IMR-90 (cell line): ENCODE results near the gene N4BP2. TPM values are rescaled to one million over a fixed set of nuclear protein-coding genes. Genes with fewer than 3 reads are reported as not detected.
"Not testable (repeated sequence)": the region's sequence is repeated elsewhere in the genome, so short reads cannot be mapped to it uniquely, and the experiment has no call there.

Experiments used
- ATAC-seq: fragments of 200-7000 bp; cut with Tn5 transposase; 2 replicates; pipeline ENCODE4 v1.9.1; 2020; ENCODE audit warnings: low read depth, mild to moderate bottlenecking, moderate library complexity
- BruUV-seq: library from RNA; stranded (reverse); fragments of 400-500 nt; replicated peaks from 2 replicates; lab custom pipeline; 2021; lab: Mats Ljungman, UMichigan
- CTCF ChIA-PET: fragments of 300-600 bp; formaldehyde crosslinking; extraction: SDS; loops from one replicate; lab custom pipeline; 2021; ENCODE audit warnings: antibody characterized with exemption; lab: Yijun Ruan, JAX
- POLR2A ChIA-PET: fragments of 300-600 bp; sonication (Branson Sonifier 250); formaldehyde crosslinking; loops from one replicate; lab custom pipeline; 2022; ENCODE audit warnings: antibody characterized with exemption; ENCODE audit not compliant: unreplicated experiment; lab: Charles Lee
- DNase-seq: peaks from one replicate; pipeline ENCODE4 v3.0.0; 2013
- H2AFZ ChIP-seq: replicated peaks from 2 replicates; pipeline ENCODE3; 2013; ENCODE audit warnings: low read length, mild to moderate bottlenecking; ENCODE audit not compliant: poor library complexity
- H2AK5ac ChIP-seq: 2 replicates; pipeline ENCODE4 v1.6.1; 2013; ENCODE audit warnings: low read depth, low read length, inconsistent platforms
- H2AK9ac ChIP-seq: replicated peaks from 2 replicates; pipeline ENCODE3; 2013; ENCODE audit warnings: mild to moderate bottlenecking, low read depth, low read length, moderate library complexity; ENCODE audit not compliant: poor library complexity
- H2BK120ac ChIP-seq: 2 replicates; pipeline ENCODE4 v1.6.1; 2013; ENCODE audit warnings: low read depth, low read length, inconsistent platforms
- H2BK15ac ChIP-seq: 3 replicates; pipeline ENCODE4 v1.6.1; 2013; ENCODE audit warnings: low read depth, low read length, inconsistent platforms
- H2BK20ac ChIP-seq: 2 replicates; pipeline ENCODE4 v1.6.1; 2013; ENCODE audit warnings: low read depth, mild to moderate bottlenecking, inconsistent platforms, low read length, moderate library complexity
- H2BK5ac ChIP-seq: 2 replicates; pipeline ENCODE4 v1.6.1; 2013; ENCODE audit warnings: mild to moderate bottlenecking, low read depth, low read length, inconsistent platforms; ENCODE audit not compliant: poor library complexity, severe bottlenecking
- H3K14ac ChIP-seq: replicated peaks from 2 replicates; pipeline ENCODE4 v1.6.1; 2013; ENCODE audit warnings: low read depth, low read length, inconsistent platforms
- H3K18ac ChIP-seq: 2 replicates; pipeline ENCODE4 v1.6.1; 2013; ENCODE audit warnings: low read depth, low read length, control low read depth
- H3K23ac ChIP-seq: 2 replicates; pipeline ENCODE4 v1.6.1; 2013; ENCODE audit warnings: low read depth, low read length, inconsistent platforms
- H3K27ac ChIP-seq: 2 replicates; pipeline ENCODE4 v1.5.1; 2013; ENCODE audit warnings: mild to moderate bottlenecking, control low read depth, low read length; ENCODE audit not compliant: insufficient read depth
- H3K27me3 ChIP-seq: 2 replicates; pipeline ENCODE4 v1.6.1; 2013; ENCODE audit warnings: low read length; ENCODE audit not compliant: control insufficient read depth, insufficient read depth
- H3K36me3 ChIP-seq: 2 replicates; pipeline ENCODE4 v1.6.1; 2013; ENCODE audit warnings: low read length, mixed read lengths; ENCODE audit not compliant: control insufficient read depth, insufficient read depth
- H3K4ac ChIP-seq: 2 replicates; pipeline ENCODE4 v1.6.1; 2013; ENCODE audit warnings: low read depth, low read length, inconsistent platforms
- H3K4me1 ChIP-seq: 2 replicates; pipeline ENCODE4 v1.6.1; 2013; ENCODE audit warnings: low read length, mixed read lengths; ENCODE audit not compliant: control insufficient read depth, insufficient read depth
- H3K4me2 ChIP-seq: 2 replicates; pipeline ENCODE4 v1.6.1; 2013; ENCODE audit warnings: low read depth, mild to moderate bottlenecking, control low read depth, low read length, moderate library complexity
- H3K4me3 ChIP-seq: 2 replicates; pipeline ENCODE4 v1.5.1; 2013; ENCODE audit warnings: low read depth, mild to moderate bottlenecking, control low read depth, low read length, moderate library complexity; ENCODE audit not compliant: insufficient read depth
- H3K56ac ChIP-seq: 2 replicates; pipeline ENCODE4 v1.6.1; 2013; ENCODE audit warnings: low read length, inconsistent platforms; ENCODE audit not compliant: insufficient read depth; ENCODE audit errors: extremely low read depth
- H3K79me1 ChIP-seq, 2 experiments: 2 replicates each; pipeline ENCODE4 v1.6.1; 2013; ENCODE audit warnings: low read length in 2 of 2, inconsistent platforms in 1 of 2, low read depth in 1 of 2
- H3K9ac ChIP-seq: 2 replicates; pipeline ENCODE4 v1.6.1; 2013; ENCODE audit warnings: low read depth, low read length, control low read depth
- H3K9me1 ChIP-seq: 2 replicates; pipeline ENCODE4 v1.6.1; 2013; ENCODE audit warnings: low read length, inconsistent platforms; ENCODE audit not compliant: insufficient read depth
- H3K9me3 ChIP-seq: 2 replicates; pipeline ENCODE4 v1.6.1; 2013; ENCODE audit warnings: low read length; ENCODE audit not compliant: control insufficient read depth, insufficient read depth
- H4K20me1 ChIP-seq: 2 replicates; pipeline ENCODE4 v1.6.1; 2013; ENCODE audit warnings: low read length, inconsistent platforms; ENCODE audit not compliant: insufficient read depth
- H4K5ac ChIP-seq: 2 replicates; pipeline ENCODE4 v1.6.1; 2013; ENCODE audit warnings: mild to moderate bottlenecking, low read depth, low read length, control low read depth
- H4K8ac ChIP-seq, 2 experiments: 2 replicates each; pipeline ENCODE4 v1.6.1; 2013; ENCODE audit warnings: low read depth in 2 of 2, low read length in 2 of 2, control low read depth in 1 of 2, inconsistent platforms in 1 of 2
- H4K91ac ChIP-seq: 2 replicates; pipeline ENCODE4 v1.6.1; 2013; ENCODE audit warnings: low read depth, low read length, inconsistent platforms; ENCODE audit not compliant: insufficient read depth
- MXI1 ChIP-seq: IDR thresholded peaks from 2 replicates; pipeline ENCODE4 v1.6.1; 2012; ENCODE audit warnings: low read depth, mild to moderate bottlenecking, low read length, moderate library complexity, borderline replicate concordance
- USF2 ChIP-seq: fragments of 150-350 bp; IDR thresholded peaks from 2 replicates; pipeline ENCODE4 v1.6.1; 2017; ENCODE audit warnings: mild to moderate bottlenecking, antibody characterized with exemption, low read length, low read depth
- WGBS, 2 experiments: methylation state at CpG; one replicate each; pipeline versions ENCODE4 v1.1.5 to v1.1.7; 2013; ENCODE audit warnings: missing lambda C conversion rate in 2 of 2; ENCODE audit not compliant: insufficient read length in 1 of 2; ENCODE audit errors: extremely low coverage in 2 of 2; 5-methylcytosine and 5-hydroxymethylcytosine counted together
- dilution Hi-C: fragments of 300-500 bp; cut with HindIII; formaldehyde crosslinking; loops from one replicate; pipeline ENCODE4 v1.14.3; 2018; ENCODE audit warnings: low sequenced_read_pairs; ENCODE audit not compliant: unreplicated experiment
- in situ Hi-C: fragments of 300-500 bp; cut with MboI; formaldehyde crosslinking; loops from 3 replicates; pipeline ENCODE4 v1.14.3; 2019; ENCODE audit warnings: low sequenced_read_pairs, inconsistent platforms, mixed read lengths
- intact Hi-C: fragments of 100-400 bp; cut with micrococcal nuclease; formaldehyde crosslinking; loops from 2 replicates; pipeline ENCODE4 v1.10.0; 2022
- polyA plus RNA-seq, 3 experiments: library from polyadenylated mRNA; depleted of rRNA; stranded (reverse); fragments of >200 nt; gene quantifications; 2 replicates each; pipeline ENCODE4 v1.2.3, GENCODE V29; 2012; ENCODE audit warnings: low replicate concordance in 1 of 3
- total RNA-seq: library from RNA; depleted of rRNA; stranded (reverse); fragments of >200 nt; gene quantifications from 2 replicates; pipeline ENCODE4 v1.2.3, GENCODE V29; 2012

The N4BP2 gene
- total and polyA plus RNA-seq, 2 of the 4 experiments (the other 2 are of a cell fraction): 0.84 to 2.2 TPM

GRCh38 chr4:40134206-40134917, 77.7 kb downstream of the N4BP2 start:
- no peak overlapping the region for H3K18ac ChIP-seq
- H3K23ac ChIP-seq: no peak overlapping the region
- no peak overlapping the region for H3K4ac ChIP-seq
- POLR2A ChIA-PET: no interaction called here
- H2BK5ac ChIP-seq: no peak overlapping the region
- no peak for ATAC-seq
- no peaks in the 10 kb centered on the region for H3K9me3 ChIP-seq
- H4K20me1 ChIP-seq: no peaks in the 10 kb centered on the region
- intact Hi-C loops (no loop called here), in situ Hi-C loops (no loop called here), dilution Hi-C loops (no loop called here)
- no peak overlapping the region for H2AK9ac ChIP-seq
- no peak overlapping the region for H2BK20ac ChIP-seq
- H2BK120ac ChIP-seq: no peak overlapping the region
- H3K79me1 ChIP-seq: no peaks in the 10 kb centered on the region
- no peak overlapping the region for H2BK15ac ChIP-seq
- H4K5ac ChIP-seq: no peak overlapping the region
- H3K4me3 ChIP-seq: no peak overlapping the region
- no peak overlapping the region for H2AK5ac ChIP-seq
- no peak overlapping the region for H3K56ac ChIP-seq
- no peak for DNase-seq
- BruUV-seq: no TSS peak
- H3K36me3 ChIP-seq: 0 out of 2 replicates have a peak, but pooled peaks cover 2% of the 10 kb centered on the region
- TF ChIP-seq USF2: no peak
- no peak for TF ChIP-seq MXI1
- WGBS, 2 experiments: no CpG with 5 or more reads among the region's 1 CpG
- no peak overlapping the region for H2AFZ ChIP-seq
- H3K4me2 ChIP-seq: no peak overlapping the region
- no peak overlapping the region for H3K27ac ChIP-seq
- H4K91ac ChIP-seq: no peak overlapping the region
- no peak overlapping the region for H3K14ac ChIP-seq
- H4K8ac ChIP-seq: no peak overlapping the region
- CTCF ChIA-PET: no interaction called here
- no peaks in the 10 kb centered on the region for H3K9me1 ChIP-seq
- H3K4me1 ChIP-seq: no peaks in the 10 kb centered on the region
- no peaks in the 10 kb centered on the region for H3K27me3 ChIP-seq
- no peak overlapping the region for H3K9ac ChIP-seq

GRCh38 chr4:40136202-40136601, 79.6 kb downstream of the N4BP2 start:
- H3K4me1 ChIP-seq, H3K27ac ChIP-seq, dilution Hi-C loops, H2BK5ac ChIP-seq, H2BK15ac ChIP-seq, BruUV-seq, H3K14ac ChIP-seq, H2BK20ac ChIP-seq, ATAC-seq, DNase-seq, intact Hi-C loops, H3K9ac ChIP-seq, H3K4me3 ChIP-seq, H4K20me1 ChIP-seq, POLR2A ChIA-PET, H3K56ac ChIP-seq, H3K36me3 ChIP-seq, H2AK5ac ChIP-seq, H3K18ac ChIP-seq, H3K23ac ChIP-seq, H2AFZ ChIP-seq, H4K91ac ChIP-seq, H4K8ac ChIP-seq, H3K27me3 ChIP-seq, H3K9me3 ChIP-seq, H2BK120ac ChIP-seq, H3K4me2 ChIP-seq, in situ Hi-C loops, H3K9me1 ChIP-seq, H4K5ac ChIP-seq, H2AK9ac ChIP-seq, H3K79me1 ChIP-seq, H3K4ac ChIP-seq: not testable (repeated sequence)
- CTCF ChIA-PET: interaction anchor here (0.6 kb wide), 1 partner anchor 100 kb away, joined by 3 read pairs; no protein-coding TSS in a partner anchor
- WGBS, 2 experiments: 100% methylated on average over 1 of the region's 9 CpGs; no CpG with 5 or more reads in 1 of the 2 experiments
